Stimulated activated CD4-positive, alpha-beta T cell treated with anti-CD3 and anti-CD28 coated beads, Interleukin-2, amount 100 ng/mL, for 24 hours (primary cell): Measurements from ENCODE around the gene WDR90.

Experiments
- DNase-seq, 2 donors: peaks; one replicate each; pipeline ENCODE4 v3.0.0-alpha.2; 2020

The WDR90 gene

GRCh38 chr16:648781-649589 is at the start of gene WDR90:
TSS of gene WDR90 (plus strand) at chr16:649365. CDS start at chr16:649417, 52 bp downstream.
- peak; percentile 95 to 96 for DNase-seq

DNA sequence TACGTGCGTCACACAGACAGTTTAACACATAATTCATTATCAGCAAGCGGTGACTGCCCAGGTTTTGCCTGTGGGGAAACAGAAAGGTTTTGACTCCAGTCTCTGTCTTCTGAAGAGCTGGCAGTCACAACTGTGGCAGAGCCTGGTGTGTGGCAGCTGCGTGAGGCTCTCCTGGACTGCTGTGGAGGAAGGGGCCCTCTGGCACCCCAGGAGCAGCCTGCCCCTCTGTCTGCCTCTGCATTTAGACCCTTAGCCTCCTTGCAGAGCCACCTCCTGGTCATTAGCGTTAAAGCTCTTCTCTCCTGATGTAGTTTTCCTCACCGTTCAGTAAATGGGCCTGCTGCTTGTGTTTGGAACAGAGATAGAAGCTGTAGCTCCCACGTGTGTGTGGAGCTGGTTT is 48.4 kb upstream of the WDR90 start:
- no peak for DNase-seq

- no peak for DNase-seq
These were observed 45.2 kb upstream of the WDR90 start for GRCh38 chr16:603933-604332.

GRCh38 chr16:606656-607307 is 42.4 kb upstream of the WDR90 start:
- DNase-seq: no peak

DNA sequence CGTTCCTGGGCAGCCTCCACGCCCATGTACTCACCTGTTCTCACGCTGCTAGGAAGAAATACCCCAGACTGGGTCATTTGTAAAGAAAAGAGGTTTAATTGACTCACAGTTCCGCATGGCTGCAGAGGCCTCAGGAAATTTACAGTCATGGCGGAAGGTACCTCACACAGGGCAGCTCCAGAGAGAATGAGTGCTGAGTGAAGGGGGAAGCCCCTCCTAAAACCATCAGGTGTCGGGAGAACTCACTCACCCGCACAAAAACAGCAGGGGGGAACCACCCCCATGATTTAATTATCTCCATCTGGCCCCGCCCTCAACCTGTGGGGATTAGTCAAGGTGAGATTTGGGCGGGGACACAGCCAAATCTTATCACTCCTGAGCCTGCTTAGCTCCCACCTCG is 41.1 kb upstream of the WDR90 start:
- peak; percentile 31 to 65 for DNase-seq

DNA sequence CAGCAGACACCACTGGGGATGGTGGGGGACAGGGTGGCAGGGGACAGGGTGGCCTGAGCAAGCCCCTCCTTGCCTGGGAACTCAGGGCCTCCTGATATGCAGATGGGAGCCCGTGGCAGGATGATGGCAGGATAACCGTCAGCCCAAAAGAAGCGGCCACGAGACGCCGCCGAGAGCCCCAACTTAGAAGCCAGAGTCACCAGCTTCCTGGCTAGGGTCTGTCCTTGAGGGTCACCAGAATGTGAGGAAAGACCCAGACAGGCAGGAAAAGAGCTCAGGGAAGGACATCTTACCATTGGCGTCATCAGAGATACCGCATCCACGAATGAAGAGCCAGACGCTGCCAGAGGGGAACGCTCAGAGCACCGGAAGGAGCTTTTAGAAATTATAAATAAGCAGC is 39.8 kb upstream of the WDR90 start:
- DNase-seq: no peak

DNA sequence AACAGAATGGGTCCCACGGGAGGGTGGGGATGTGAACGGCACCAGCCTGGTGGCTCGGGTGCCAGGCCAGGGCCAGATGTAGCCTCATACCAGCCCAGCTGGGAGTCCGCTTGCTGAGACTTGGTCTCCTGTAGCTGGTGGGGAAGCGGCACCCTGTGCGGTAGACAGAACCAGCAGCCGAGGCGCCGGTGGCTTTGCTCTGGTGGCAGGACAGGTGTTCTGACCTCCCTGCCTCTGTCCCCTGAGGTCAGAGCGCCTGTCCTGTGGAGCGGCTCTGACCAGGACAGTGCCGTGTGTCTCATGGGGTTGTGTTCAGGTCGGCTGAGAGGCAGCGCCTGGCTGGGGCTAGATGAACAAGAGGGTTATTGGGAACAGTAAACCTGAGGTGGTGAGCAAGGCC is 39.2 kb upstream of the WDR90 start:
- no peak for DNase-seq

DNA sequence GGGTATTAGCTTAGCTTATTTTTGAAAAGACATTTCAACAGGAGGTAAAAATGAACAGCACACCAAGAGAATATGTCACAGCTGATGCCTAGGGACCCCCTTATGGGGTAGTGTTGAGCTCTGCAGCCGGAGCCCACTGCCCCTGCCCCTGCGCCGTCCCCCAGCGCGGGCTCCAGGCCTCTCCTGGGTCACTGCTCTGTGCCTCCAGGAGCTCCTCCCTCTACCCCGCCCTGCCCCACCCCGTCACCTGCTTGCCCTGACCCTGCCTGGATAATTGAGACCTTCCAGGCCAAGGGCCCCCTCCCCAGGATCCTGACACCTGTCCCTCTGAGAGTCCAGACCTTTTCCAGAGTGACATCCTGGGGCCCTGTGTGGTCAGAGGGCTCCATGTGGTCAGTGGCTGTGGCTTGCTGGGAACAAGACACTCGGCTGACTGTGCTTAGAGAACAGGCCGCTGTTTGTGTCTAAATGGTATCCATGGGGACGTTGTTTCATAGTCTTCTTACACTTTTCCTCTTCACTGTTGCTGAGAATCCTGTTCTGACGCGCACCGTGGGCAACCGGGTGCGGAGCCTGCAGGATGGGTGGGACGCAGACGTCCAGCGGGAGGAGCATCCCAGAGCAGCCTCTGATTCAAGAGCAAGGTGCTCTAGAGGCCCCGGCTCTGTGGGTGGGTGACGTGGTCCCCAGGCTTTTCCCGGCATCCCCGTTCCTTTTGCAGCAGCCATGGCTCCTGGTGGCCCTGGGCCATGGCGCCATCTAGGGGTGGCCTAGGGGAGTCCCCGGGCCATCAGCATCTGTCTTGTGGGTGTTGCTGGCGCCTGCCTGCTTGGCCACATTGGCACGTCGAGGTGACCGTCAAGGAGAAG is 38.4 kb upstream of the WDR90 start:
- DNase-seq: peak; percentile 73 to 74

GRCh38 chr16:615122-615521 is 34.0 kb upstream of the WDR90 start:
- DNase-seq: no peak

DNA sequence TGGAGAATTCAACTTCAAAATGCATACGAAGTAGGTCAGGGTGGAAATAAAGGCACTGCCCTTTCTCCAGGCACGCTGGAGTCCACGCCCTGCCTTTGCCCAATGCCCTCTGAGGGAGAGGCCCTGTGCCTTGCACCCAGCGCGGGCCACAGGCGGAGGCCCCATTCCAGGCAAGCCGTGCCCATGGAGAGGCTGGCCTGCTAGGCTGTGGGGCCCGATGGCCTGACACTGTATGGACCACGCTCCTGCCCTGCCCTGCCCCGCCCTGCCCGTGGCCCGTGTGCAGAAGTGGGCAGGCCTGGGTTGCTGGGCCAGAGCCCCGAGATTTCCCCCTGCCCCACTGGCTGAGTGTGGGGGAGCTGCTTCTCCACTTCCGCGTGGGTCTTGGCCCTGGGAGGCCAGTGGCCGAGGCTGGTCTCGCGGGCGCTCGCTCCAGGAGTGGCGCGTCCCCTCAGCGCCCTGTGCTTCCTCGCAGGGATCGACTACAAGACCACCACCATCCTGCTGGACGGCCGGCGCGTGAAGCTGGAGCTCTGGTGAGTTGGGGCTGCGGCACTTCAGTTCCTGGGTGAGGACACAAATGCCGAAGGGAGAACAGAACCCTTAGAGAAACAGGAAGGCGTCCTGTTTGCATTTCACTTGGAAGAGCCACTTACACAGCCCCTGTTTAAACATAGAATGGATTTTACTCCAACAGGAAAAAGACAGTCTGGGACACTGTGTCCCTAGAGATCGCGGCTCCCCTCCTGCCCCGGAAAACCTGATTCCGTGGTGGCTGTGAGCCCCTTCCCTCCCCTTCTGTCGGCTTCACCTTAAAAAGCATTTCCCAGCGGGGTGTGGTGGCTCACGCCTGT is 32.2 kb upstream of the WDR90 start:
- no peak for DNase-seq

DNA sequence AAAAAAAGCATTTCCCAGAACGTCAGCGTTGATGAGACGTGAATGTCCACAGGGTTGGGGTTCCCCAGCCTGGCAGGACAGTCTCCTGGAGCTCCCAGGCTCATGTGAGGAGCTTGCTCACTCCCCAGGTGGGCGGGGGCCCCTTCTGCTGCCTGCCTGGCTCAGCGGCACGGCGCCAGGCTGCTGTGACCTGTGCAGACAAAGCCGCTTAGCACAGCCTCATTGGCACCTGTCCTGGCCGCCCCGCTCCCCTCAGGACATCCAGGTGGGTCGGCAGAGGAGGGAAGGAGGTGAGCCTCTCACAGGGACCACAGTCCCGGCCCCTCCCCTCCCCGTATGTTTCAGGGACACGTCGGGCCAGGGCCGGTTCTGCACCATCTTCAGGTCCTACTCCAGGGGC is 31.3 kb upstream of the WDR90 start:
- DNase-seq: no peak

GRCh38 chr16:619476-620100 is 29.6 kb upstream of the WDR90 start:
- no peak for DNase-seq

GRCh38 chr16:620700-621525 is 28.3 kb upstream of the WDR90 start:
- DNase-seq: no peak

DNA sequence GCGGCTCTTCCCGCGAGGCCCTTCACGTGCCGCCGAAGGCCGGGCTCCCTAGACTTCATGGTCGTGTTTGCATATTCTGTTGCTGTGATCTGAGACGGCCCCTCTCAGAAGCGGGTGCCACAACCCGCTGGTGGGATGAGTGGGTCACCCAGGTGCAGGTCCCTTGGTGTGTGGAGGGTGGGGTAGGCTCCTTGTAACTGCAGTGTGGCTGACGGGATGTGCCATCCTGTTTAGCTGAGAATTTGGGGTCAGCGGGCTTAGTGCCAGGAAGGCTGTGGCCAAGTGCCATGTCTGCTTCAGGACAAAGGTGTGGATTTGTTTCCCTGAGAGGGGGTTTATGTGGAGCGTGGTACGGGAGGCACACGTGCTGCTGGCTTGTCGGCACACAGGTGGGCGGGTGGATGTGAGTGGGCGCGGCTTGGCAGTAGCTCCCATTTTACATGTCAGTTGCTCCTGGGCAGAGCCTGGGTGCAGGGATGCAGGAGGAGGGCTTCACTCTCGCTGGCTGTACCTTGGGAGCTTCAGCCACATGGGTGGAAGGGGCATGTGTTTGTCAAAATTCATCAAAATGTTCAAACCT is 27.5 kb upstream of the WDR90 start:
- no peak for DNase-seq

- no peak for DNase-seq
These were observed 26.3 kb upstream of the WDR90 start for GRCh38 chr16:622920-623280.

- no peak for DNase-seq
These were observed 24.6 kb upstream of the WDR90 start for GRCh38 chr16:624526-625070.

- DNase-seq: no peak
These were observed 23.8 kb upstream of the WDR90 start for GRCh38 chr16:625117-625976.

DNA sequence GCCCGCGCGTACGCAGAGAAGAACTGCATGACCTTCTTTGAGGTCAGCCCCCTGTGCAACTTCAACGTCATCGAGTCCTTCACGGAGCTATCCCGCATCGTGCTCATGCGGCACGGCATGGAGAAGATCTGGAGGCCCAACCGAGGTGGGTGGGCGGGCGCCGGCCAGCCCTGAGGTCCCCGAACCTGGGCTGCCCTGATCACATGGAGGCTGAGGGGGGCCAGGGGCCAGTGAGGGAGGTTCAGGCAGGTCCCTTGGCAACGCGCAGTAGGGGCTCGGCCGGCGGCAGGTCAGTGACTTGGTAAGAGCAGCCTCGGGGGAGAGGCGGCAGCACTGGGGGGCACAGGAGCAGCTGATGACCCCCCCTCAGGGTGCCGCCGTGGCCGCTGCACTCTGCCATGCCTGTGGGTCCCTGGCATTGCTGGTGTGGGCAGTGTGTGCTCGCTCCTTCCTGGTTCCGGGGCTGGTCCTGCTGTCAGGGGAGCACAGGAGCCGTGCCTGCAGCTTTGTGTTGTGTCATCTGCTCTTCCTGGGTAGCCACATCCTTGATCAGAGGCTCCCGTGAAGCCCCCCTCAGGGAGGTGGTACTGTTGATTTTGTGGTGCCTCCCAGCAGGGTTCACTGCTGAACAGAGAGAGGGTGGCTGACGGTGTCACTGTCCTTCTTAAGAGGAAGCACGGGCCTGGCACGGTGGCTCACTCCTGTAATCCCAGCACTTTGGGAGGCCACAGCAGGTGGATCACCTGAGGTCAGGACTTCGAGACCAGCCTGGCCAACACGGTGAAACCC is 23.0 kb upstream of the WDR90 start:
- no peak for DNase-seq
